ENCODE results near the gene NTRK2. TPM values are rescaled to one million over a fixed set of nuclear protein-coding genes. Genes with fewer than 3 reads are reported as not detected.

The NTRK2 gene
- total RNA-seq, 1 experiment from 2014 or later, result 0.06 TPM

DNA sequence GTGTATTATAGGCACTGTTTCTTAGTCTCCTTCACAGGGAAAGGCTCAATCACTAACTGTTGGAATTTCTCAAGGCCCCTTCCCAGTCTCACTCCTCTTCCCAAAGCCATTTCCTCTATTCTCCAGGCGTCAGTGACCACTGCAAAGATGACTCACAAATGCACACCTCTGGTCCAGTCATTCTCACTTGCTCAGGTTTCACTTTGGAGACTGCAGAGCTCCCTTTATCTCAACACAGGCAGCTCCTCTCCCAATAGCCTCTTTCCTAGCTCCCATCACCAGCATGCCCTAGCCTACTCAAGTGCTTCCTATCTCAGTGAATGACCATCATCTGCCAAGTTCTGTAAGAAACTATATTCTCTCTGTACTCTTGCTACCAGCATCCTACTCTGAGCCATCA is 323.6 kb downstream of the NTRK2 start:
- intact Hi-C loops (cut with micrococcal nuclease; ENCODE audit: unreplicated experiment), result no loop called here
- no peaks in the 10 kb centered on the region for H3K4me1 ChIP-seq (ENCODE audit: insufficient read depth, low read length, poor library complexity, severe bottlenecking)
- no peaks in the 10 kb centered on the region for H3K9me3 ChIP-seq (ENCODE audit: low read depth, low read length, poor library complexity, severe bottlenecking)
- no peak overlapping the region for H3K27ac ChIP-seq (ENCODE audit: low read depth, low read length, poor library complexity, severe bottlenecking)
- no TSS peak for BruUV-seq (replicated peaks)
- no peak overlapping the region for H3K4me3 ChIP-seq (ENCODE audit: low read depth, low read length, poor library complexity, severe bottlenecking)
- DNase-seq (ENCODE audit: low spot score), result no peak
- H3K36me3 ChIP-seq (ENCODE audit: insufficient read depth, low read length, poor library complexity, severe bottlenecking), result no peaks in the 10 kb centered on the region
- ChIA-PET POLR2A (ENCODE audit: low non-redundant PET) (no interaction called here), CTCF (no interaction called here)
- TF ChIP-seq EZH2 (IDR thresholded peaks at IDR 0.05; ENCODE audit: borderline replicate concordance, low read depth, low read length, poor library complexity, severe bottlenecking), result no peak
- TF ChIP-seq, protein P1, sequence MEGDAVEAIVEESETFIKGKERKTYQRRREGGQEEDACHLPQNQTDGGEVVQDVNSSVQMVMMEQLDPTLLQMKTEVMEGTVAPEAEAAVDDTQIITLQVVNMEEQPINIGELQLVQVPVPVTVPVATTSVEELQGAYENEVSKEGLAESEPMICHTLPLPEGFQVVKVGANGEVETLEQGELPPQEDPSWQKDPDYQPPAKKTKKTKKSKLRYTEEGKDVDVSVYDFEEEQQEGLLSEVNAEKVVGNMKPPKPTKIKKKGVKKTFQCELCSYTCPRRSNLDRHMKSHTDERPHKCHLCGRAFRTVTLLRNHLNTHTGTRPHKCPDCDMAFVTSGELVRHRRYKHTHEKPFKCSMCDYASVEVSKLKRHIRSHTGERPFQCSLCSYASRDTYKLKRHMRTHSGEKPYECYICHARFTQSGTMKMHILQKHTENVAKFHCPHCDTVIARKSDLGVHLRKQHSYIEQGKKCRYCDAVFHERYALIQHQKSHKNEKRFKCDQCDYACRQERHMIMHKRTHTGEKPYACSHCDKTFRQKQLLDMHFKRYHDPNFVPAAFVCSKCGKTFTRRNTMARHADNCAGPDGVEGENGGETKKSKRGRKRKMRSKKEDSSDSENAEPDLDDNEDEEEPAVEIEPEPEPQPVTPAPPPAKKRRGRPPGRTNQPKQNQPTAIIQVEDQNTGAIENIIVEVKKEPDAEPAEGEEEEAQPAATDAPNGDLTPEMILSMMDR (conservative IDR thresholded peaks at IDR 0.05; ENCODE audit: low read depth, low read length), result no peak
- H3K27me3 ChIP-seq (replicated peaks; ENCODE audit: insufficient read depth, low read depth, low read length, poor library complexity), result peaks cover 13% of the 10 kb centered on the region

DNA sequence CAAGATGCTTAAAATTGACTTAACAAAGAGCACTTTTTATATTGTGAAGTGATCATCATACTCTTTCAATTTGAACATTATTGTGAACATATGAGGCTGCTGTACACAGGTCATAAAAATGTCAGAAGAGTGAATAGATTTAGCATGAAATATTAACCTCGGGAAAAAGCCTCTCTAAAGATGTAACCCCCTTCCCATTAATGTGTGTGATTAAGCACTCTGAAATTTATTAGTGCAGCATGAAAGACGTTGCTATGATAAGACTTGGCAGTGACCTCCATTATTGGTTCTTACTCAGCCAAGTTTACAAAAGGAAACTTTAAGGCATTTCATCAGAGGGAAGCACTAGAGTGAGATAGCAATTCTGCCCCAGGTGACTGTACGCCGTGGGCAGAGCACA is 326.5 kb downstream of the NTRK2 start:
- POLR2A ChIA-PET (ENCODE audit: low non-redundant PET), result no interaction called here
- Histone ChIP-seq H3K9me3 (ENCODE audit: low read depth, low read length, poor library complexity, severe bottlenecking) (no peaks in the 10 kb centered on the region), H3K4me3 (ENCODE audit: low read depth, low read length, poor library complexity, severe bottlenecking) (no peak overlapping the region), H3K4me1 (ENCODE audit: insufficient read depth, low read length, poor library complexity, severe bottlenecking) (no peaks in the 10 kb centered on the region), H3K36me3 (ENCODE audit: insufficient read depth, low read length, poor library complexity, severe bottlenecking) (no peaks in the 10 kb centered on the region), H3K27ac (ENCODE audit: low read depth, low read length, poor library complexity, severe bottlenecking) (no peak overlapping the region), H3K27me3 (replicated peaks; ENCODE audit: insufficient read depth, low read depth, low read length, poor library complexity) (peaks cover 5% of the 10 kb centered on the region)
- CTCF ChIA-PET, result no interaction called here
- DNase-seq (ENCODE audit: low spot score), result no peak
- BruUV-seq (replicated peaks), result no TSS peak
- TF ChIP-seq EZH2 (IDR thresholded peaks at IDR 0.05; ENCODE audit: borderline replicate concordance, low read depth, low read length, poor library complexity, severe bottlenecking), result no peak
- TF ChIP-seq, protein P1 (conservative IDR thresholded peaks at IDR 0.05; ENCODE audit: low read depth, low read length), result no peak
- intact Hi-C loops (cut with micrococcal nuclease; ENCODE audit: unreplicated experiment), result no loop called here

DNA sequence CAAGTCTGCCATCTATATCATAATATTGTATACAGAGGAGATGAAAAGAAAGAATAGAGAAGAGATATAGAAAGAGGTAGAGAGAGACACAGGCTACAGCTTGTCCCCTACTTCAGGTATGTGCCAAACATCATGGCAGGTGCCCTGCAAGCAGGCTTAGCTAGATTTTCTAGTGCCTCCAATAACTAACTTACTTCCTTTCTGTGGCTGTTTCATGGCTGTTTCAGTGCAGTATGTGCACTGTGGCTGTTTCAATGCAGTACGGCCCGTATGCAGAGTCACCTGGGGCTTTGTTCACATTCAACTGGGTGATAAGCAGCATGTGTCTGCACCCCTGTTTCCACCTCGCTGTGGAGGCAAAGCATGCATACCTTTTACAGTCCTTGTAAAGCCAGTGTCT is 327.2 kb downstream of the NTRK2 start:
- CTCF ChIA-PET, result no interaction called here
- intact Hi-C loops (cut with micrococcal nuclease; ENCODE audit: unreplicated experiment), result no loop called here

More for the DNA sequence above, 327.2 kb downstream of the NTRK2 start:
- H3K4me3 ChIP-seq (ENCODE audit: low read depth, low read length, poor library complexity, severe bottlenecking), result no peak overlapping the region
- no peak overlapping the region for H3K27ac ChIP-seq (ENCODE audit: low read depth, low read length, poor library complexity, severe bottlenecking)
- DNase-seq (ENCODE audit: low spot score), result no peak
- no peaks in the 10 kb centered on the region for H3K36me3 ChIP-seq (ENCODE audit: insufficient read depth, low read length, poor library complexity, severe bottlenecking)
- H3K27me3 ChIP-seq (replicated peaks; ENCODE audit: insufficient read depth, low read depth, low read length, poor library complexity), result no peaks in the 10 kb centered on the region
- TF ChIP-seq, protein P1 (conservative IDR thresholded peaks at IDR 0.05; ENCODE audit: low read depth, low read length), result no peak
- no peak for TF ChIP-seq EZH2 (IDR thresholded peaks at IDR 0.05; ENCODE audit: borderline replicate concordance, low read depth, low read length, poor library complexity, severe bottlenecking)
- BruUV-seq (replicated peaks), result no TSS peak
- no peaks in the 10 kb centered on the region for H3K4me1 ChIP-seq (ENCODE audit: insufficient read depth, low read length, poor library complexity, severe bottlenecking)
- POLR2A ChIA-PET (ENCODE audit: low non-redundant PET), result no interaction called here
- H3K9me3 ChIP-seq (ENCODE audit: low read depth, low read length, poor library complexity, severe bottlenecking), result no peaks in the 10 kb centered on the region

Measured in A673 (cell line).